Neuronal stem cell (in vitro differentiated cells): Measurements from ENCODE around the gene DHRS7.

ENCODE experiments used
- DNase-seq: peaks from one replicate; pipeline ENCODE4 v3.0.0-alpha.2; 2013; ENCODE audit warnings: low spot score
- H2AFZ ChIP-seq: one replicate; pipeline ENCODE4 v1.6.1; 2013; ENCODE audit warnings: mild to moderate bottlenecking, low read length, inconsistent platforms
- H2AK5ac ChIP-seq: 2 replicates; pipeline ENCODE4 v1.6.1; 2013; ENCODE audit warnings: low read depth, mild to moderate bottlenecking, inconsistent platforms, low read length, moderate library complexity, mixed read lengths
- H2BK120ac ChIP-seq: 2 replicates; pipeline ENCODE4 v1.6.1; 2013; ENCODE audit warnings: low read depth, mild to moderate bottlenecking, inconsistent platforms, low read length, moderate library complexity, mixed read lengths
- H2BK12ac ChIP-seq: one replicate; pipeline ENCODE4 v1.6.1; 2013; ENCODE audit warnings: low read length, inconsistent platforms
- H2BK15ac ChIP-seq: 2 replicates; pipeline ENCODE4 v1.6.1; 2013; ENCODE audit warnings: mild to moderate bottlenecking, low read length, inconsistent platforms, mixed read lengths
- H2BK5ac ChIP-seq: one replicate; pipeline ENCODE4 v1.6.1; 2013; ENCODE audit warnings: inconsistent platforms, mild to moderate bottlenecking, low read length, moderate library complexity
- H3K14ac ChIP-seq: one replicate; pipeline ENCODE4 v1.6.1; 2013; ENCODE audit warnings: low read length, inconsistent platforms
- H3K18ac ChIP-seq: 2 replicates; pipeline ENCODE4 v1.6.1; 2013; ENCODE audit warnings: low read length, inconsistent platforms
- H3K23ac ChIP-seq: 2 replicates; pipeline ENCODE4 v1.6.1; 2013; ENCODE audit warnings: low read depth, mild to moderate bottlenecking, mixed read lengths, low read length, inconsistent platforms; ENCODE audit not compliant: poor library complexity
- H3K27ac ChIP-seq: replicated peaks from 3 replicates; pipeline ENCODE4 v1.5.1; 2013; ENCODE audit warnings: low read length, inconsistent platforms
- H3K27me3 ChIP-seq, 3 experiments: 2 replicates each; pipeline ENCODE4 v1.6.1; 2013; ENCODE audit warnings: low read length in 3 of 3, mild to moderate bottlenecking in 2 of 3, inconsistent platforms in 1 of 3, low read depth in 1 of 3, mixed read lengths in 1 of 3, moderate library complexity in 1 of 3; ENCODE audit not compliant: control insufficient read depth in 3 of 3, insufficient read depth in 3 of 3
- H3K36me3 ChIP-seq, 2 donors: replicated peaks in 1 of 2; 2 replicates each; pipeline ENCODE4 v1.6.1; 2013; ENCODE audit warnings: low read length in 2 of 2; ENCODE audit not compliant: control insufficient read depth in 2 of 2, insufficient read depth in 2 of 2
- H3K4ac ChIP-seq: 2 replicates; pipeline ENCODE4 v1.6.1; 2013; ENCODE audit warnings: inconsistent platforms, mild to moderate bottlenecking, low read length, moderate library complexity
- H3K4me1 ChIP-seq, 2 donors: 1 replicate in 1 of 2; 2 replicates in 1 of 2; pipeline ENCODE4 v1.6.1; 2013; ENCODE audit warnings: low read length in 2 of 2, low read depth in 1 of 2; ENCODE audit not compliant: control insufficient read depth in 2 of 2, insufficient read depth in 1 of 2
- H3K4me2 ChIP-seq: one replicate; pipeline ENCODE4 v1.6.1; 2013; ENCODE audit warnings: mild to moderate bottlenecking, low read length, inconsistent platforms; ENCODE audit not compliant: insufficient read depth, poor library complexity, severe bottlenecking
- H3K4me3 ChIP-seq, 2 donors: 2 replicates each; pipeline ENCODE4 v1.5.1; 2013; ENCODE audit warnings: low read length in 2 of 2, mild to moderate bottlenecking in 2 of 2, inconsistent platforms in 1 of 2, moderate library complexity in 1 of 2
- H3K79me1 ChIP-seq: one replicate; pipeline ENCODE4 v1.6.1; 2013; ENCODE audit warnings: low read depth, mild to moderate bottlenecking, inconsistent platforms, low read length, moderate library complexity
- H3K9ac ChIP-seq: one replicate; pipeline ENCODE4 v1.6.1; 2013; ENCODE audit warnings: mild to moderate bottlenecking, low read depth, low read length, inconsistent platforms; ENCODE audit not compliant: poor library complexity
- H3K9me3 ChIP-seq, 2 donors: replicated peaks in 1 of 2; 2 replicates each; pipeline versions ENCODE3 to v1.6.1; 2013; ENCODE audit warnings: low read length in 2 of 2, mild to moderate bottlenecking in 2 of 2, inconsistent platforms in 1 of 2, low read depth in 1 of 2, mixed read lengths in 1 of 2, moderate library complexity in 1 of 2; ENCODE audit not compliant: control insufficient read depth in 2 of 2, insufficient read depth in 1 of 2
- H4K8ac ChIP-seq: one replicate; pipeline ENCODE4 v1.6.1; 2013; ENCODE audit warnings: low read depth, mild to moderate bottlenecking, inconsistent platforms, low read length, moderate library complexity
- H4K91ac ChIP-seq: one replicate; pipeline ENCODE4 v1.6.1; 2013; ENCODE audit warnings: low read length, low read depth, mild to moderate bottlenecking, inconsistent platforms; ENCODE audit not compliant: poor library complexity
- WGBS, 2 donors: extraction: QIAGEN DNeasy Blood & Tissue Kit; methylation state at CpG; one replicate each; pipeline ENCODE4 v1.1.7; 2013; ENCODE audit warnings: missing lambda C conversion rate in 2 of 2, mixed read lengths in 1 of 2; ENCODE audit not compliant: insufficient read length in 2 of 2, insufficient replicate concordance in 1 of 2; ENCODE audit errors: extremely low coverage in 2 of 2; 5-methylcytosine and 5-hydroxymethylcytosine counted together

DHRS7 gene

GRCh38 chr14:60154671-60155070 is 10.5 kb downstream of the DHRS7 start:
- H4K8ac ChIP-seq: no peak overlapping the region
- H3K23ac ChIP-seq: no peak overlapping the region
- H3K4me1 ChIP-seq: peaks cover 0 to 1% of the 10 kb centered on the region in 2 donors
- no peak overlapping the region for H2BK12ac ChIP-seq
- no peak overlapping the region for H3K4me2 ChIP-seq
- no peak overlapping the region for H3K4ac ChIP-seq
- no CpG with 5 or more reads among the region's 2 CpGs for WGBS, 2 donors
- no peak for DNase-seq
- no peak overlapping the region for H3K27ac ChIP-seq
- H3K36me3 ChIP-seq: peaks cover 0 to 61% of the 10 kb centered on the region in 2 donors
- H2BK120ac ChIP-seq: no peak overlapping the region
- no peaks in the 10 kb centered on the region for H3K27me3 ChIP-seq
- no peaks in the 10 kb centered on the region for H3K79me1 ChIP-seq
- no peak overlapping the region for H2AFZ ChIP-seq
- no peak overlapping the region for H4K91ac ChIP-seq
- H3K9ac ChIP-seq: no peak overlapping the region
- no peak overlapping the region for H3K14ac ChIP-seq
- no peak overlapping the region for H3K4me3 ChIP-seq
- H3K9me3 ChIP-seq: no peaks in the 10 kb centered on the region
- H3K18ac ChIP-seq: no peak overlapping the region
- no peak overlapping the region for H2BK5ac ChIP-seq
- H2AK5ac ChIP-seq: no peak overlapping the region
- H2BK15ac ChIP-seq: no peak overlapping the region

- Histone ChIP-seq H3K4ac (no peak overlapping the region), H2BK120ac (no peak overlapping the region), H4K91ac (no peak overlapping the region), H2BK5ac (no peak overlapping the region), H3K36me3 (peaks cover 0 to 64% of the 10 kb centered on the region in 2 donors), H3K27ac (no peak overlapping the region), H3K4me1 (peaks cover 0 to 1% of the 10 kb centered on the region in 2 donors), H2AFZ (no peak overlapping the region), H2BK12ac (no peak overlapping the region), H3K4me2 (no peak overlapping the region), H3K79me1 (no peaks in the 10 kb centered on the region), H3K27me3 (no peaks in the 10 kb centered on the region), H2AK5ac (no peak overlapping the region), H3K4me3 (no peak overlapping the region), H3K9me3 (no peaks in the 10 kb centered on the region), H3K14ac (no peak overlapping the region), H3K23ac (no peak overlapping the region), H3K9ac (no peak overlapping the region), H4K8ac (no peak overlapping the region), H3K18ac (no peak overlapping the region), H2BK15ac (no peak overlapping the region)
- DNase-seq: no peak
- no CpG with 5 or more reads among the region's 3 CpGs for WGBS, 2 donors
Observed at GRCh38 chr14:60153991-60154390, 11.2 kb downstream of the DHRS7 start.

GRCh38 chr14:60151715-60152114 is 13.5 kb downstream of the DHRS7 start:
- Histone ChIP-seq H3K9ac (no peak overlapping the region), H3K4me1 (peaks cover 0 to 1% of the 10 kb centered on the region in 2 donors), H4K91ac (no peak overlapping the region), H2BK15ac (no peak overlapping the region), H2BK12ac (no peak overlapping the region), H3K14ac (no peak overlapping the region), H2BK5ac (no peak overlapping the region), H3K79me1 (no peaks in the 10 kb centered on the region), H2BK120ac (no peak overlapping the region), H3K18ac (no peak overlapping the region), H3K23ac (no peak overlapping the region), H3K4me3 (no peak overlapping the region), H2AFZ (no peak overlapping the region), H3K36me3 (peaks cover 2 to 86% of the 10 kb centered on the region in 2 donors), H3K9me3 (no peaks in the 10 kb centered on the region), H3K4ac (no peak overlapping the region), H4K8ac (peak overlapping the region; percentile 82), H2AK5ac (no peak overlapping the region), H3K27me3 (no peaks in the 10 kb centered on the region), H3K27ac (no peak overlapping the region), H3K4me2 (no peak overlapping the region)
- no peak for DNase-seq
- no CpG with 5 or more reads among the region's 3 CpGs for WGBS, 2 donors

GRCh38 chr14:60134702-60135101 is 30.5 kb downstream of the DHRS7 start:
- no peak overlapping the region for H3K4ac ChIP-seq
- no CpG with 5 or more reads among the region's 3 CpGs for WGBS, 2 donors
- H2BK5ac ChIP-seq: no peak overlapping the region
- no peak overlapping the region for H2AK5ac ChIP-seq
- H3K4me2 ChIP-seq: no peak overlapping the region
- H3K18ac ChIP-seq: no peak overlapping the region
- H3K4me1 ChIP-seq: no peaks in the 10 kb centered on the region
- H3K9me3 ChIP-seq: no peaks in the 10 kb centered on the region
- no peaks in the 10 kb centered on the region for H3K27me3 ChIP-seq
- peaks cover 0 to 75% of the 10 kb centered on the region in 2 donors for H3K36me3 ChIP-seq
- no peak overlapping the region for H3K9ac ChIP-seq
- no peak overlapping the region for H4K8ac ChIP-seq
- no peak overlapping the region for H3K23ac ChIP-seq
- H3K4me3 ChIP-seq: no peak overlapping the region
- no peak overlapping the region for H2BK12ac ChIP-seq
- DNase-seq: no peak
- H4K91ac ChIP-seq: no peak overlapping the region
- H2BK15ac ChIP-seq: no peak overlapping the region
- no peak overlapping the region for H3K14ac ChIP-seq
- H2AFZ ChIP-seq: no peak overlapping the region
- no peak overlapping the region for H3K27ac ChIP-seq
- no peaks in the 10 kb centered on the region for H3K79me1 ChIP-seq
- no peak overlapping the region for H2BK120ac ChIP-seq
